HepG2 (cell line): ENCODE results near the gene VPS11. TPM values are rescaled to one million over a fixed set of nuclear protein-coding genes. Genes with fewer than 3 reads are reported as not detected.

Source experiments
- ERF ChIP-seq: IDR thresholded peaks from 2 replicates; pipeline ENCODE4 v1.6.1; 2018; ENCODE audit warnings: missing biosample characterization, missing genetic modification reagents
- HNRNPUL1 ChIP-seq: fragments of 200-400 bp; formaldehyde crosslinking; IDR thresholded peaks from 2 replicates; pipeline ENCODE4 v1.6.1; 2017; ENCODE audit warnings: low read depth, mild to moderate bottlenecking, low read length, moderate library complexity
- JDP2 ChIP-seq: sonication (generic); formaldehyde crosslinking; IDR thresholded peaks from 2 replicates; pipeline ENCODE4 v1.8.1; 2022; ENCODE audit warnings: missing genetic modification reagents, borderline replicate concordance
- LBX2 ChIP-seq: sonication (generic); formaldehyde crosslinking; IDR thresholded peaks from 2 replicates; pipeline ENCODE4 v1.5.0; 2020; ENCODE audit warnings: missing genetic modification reagents, mild to moderate bottlenecking, borderline replicate concordance
- NFE2L1 ChIP-seq: sonication (generic); formaldehyde crosslinking; IDR thresholded peaks from 2 replicates; pipeline ENCODE4 v1.4.0; 2020; ENCODE audit warnings: missing genetic modification reagents, mild to moderate bottlenecking, borderline replicate concordance
- NONO ChIP-seq, 2 experiments: fragments of 450-650 bp in 1 of 2; sonication (generic) in 1 of 2; formaldehyde crosslinking in 1 of 2; IDR thresholded peaks in 1 of 2; conservative IDR thresholded peaks in 1 of 2; 2 replicates each; pipeline versions ENCODE4 v1.6.1 to v1.8.0; 2017 to 2022; ENCODE audit warnings: mild to moderate bottlenecking in 1 of 2, missing genetic modification reagents in 1 of 2, moderate library complexity in 1 of 2
- NR0B2 ChIP-seq: sonication (generic); formaldehyde crosslinking; IDR thresholded peaks from 2 replicates; pipeline ENCODE4 v1.4.0; 2020; ENCODE audit warnings: mild to moderate bottlenecking, missing genetic modification reagents
- ZNF543 ChIP-seq: sonication (generic); formaldehyde crosslinking; IDR thresholded peaks from 2 replicates; pipeline ENCODE4 v1.4.0; 2020; ENCODE audit warnings: mild to moderate bottlenecking, missing genetic modification reagents
- ZNF800 ChIP-seq: sonication (generic); formaldehyde crosslinking; IDR thresholded peaks from 2 replicates; pipeline ENCODE4 v1.4.0; 2020; ENCODE audit warnings: missing genetic modification reagents
- polyA plus RNA-seq, 8 experiments: library from polyadenylated mRNA; depleted of rRNA in 3 of 8; stranded (reverse) in 7 of 8; unstranded in 1 of 8; fragments of >200 nt; fragmentation: Illumina TruSeq in 4 of 8; extraction: Trizol in 4 of 8; gene quantifications; 2 replicates each; pipeline versions ENCODE4 v1.2.1 to v1.2.3, GENCODE V29; 2011 to 2016; ENCODE audit warnings: low read depth in 4 of 8, missing spikeins in 1 of 8, mixed read lengths in 1 of 8; ENCODE audit not compliant: insufficient read depth in 1 of 8
- total RNA-seq, 5 experiments: library from RNA; depleted of rRNA; stranded (reverse); fragments of >200 nt; fragmentation: Illumina TruSeq; extraction: Trizol; gene quantifications; 2 replicates each; pipeline ENCODE4 v1.2.3, GENCODE V29; 2016; ENCODE audit warnings: low read depth in 1 of 5
- TF ChIP-seq, protein P1 (sequence below): IDR thresholded peaks from 2 replicates; pipeline ENCODE4 v1.6.1; 2012; ENCODE audit warnings: low read depth, low read length, improper control_type of control experiment
- TF ChIP-seq, protein P2 (sequence below): sonication (generic); formaldehyde crosslinking; IDR thresholded peaks from one replicate; pipeline ENCODE4 v1.5.1; 2020; ENCODE audit warnings: mild to moderate bottlenecking, missing genetic modification reagents; ENCODE audit errors: not compliant biosample characterization
- TF ChIP-seq, protein P3 (sequence below): sonication (generic); formaldehyde crosslinking; IDR thresholded peaks from 2 replicates; pipeline ENCODE4 v1.4.0; 2020; ENCODE audit warnings: missing genetic modification reagents

VPS11 gene
- total and polyA plus RNA-seq, 2 of the 13 experiments (the other 11 are each of a cell fraction or from before 2014, with no cell fraction given): 13.7 to 21.6 TPM

DNA sequence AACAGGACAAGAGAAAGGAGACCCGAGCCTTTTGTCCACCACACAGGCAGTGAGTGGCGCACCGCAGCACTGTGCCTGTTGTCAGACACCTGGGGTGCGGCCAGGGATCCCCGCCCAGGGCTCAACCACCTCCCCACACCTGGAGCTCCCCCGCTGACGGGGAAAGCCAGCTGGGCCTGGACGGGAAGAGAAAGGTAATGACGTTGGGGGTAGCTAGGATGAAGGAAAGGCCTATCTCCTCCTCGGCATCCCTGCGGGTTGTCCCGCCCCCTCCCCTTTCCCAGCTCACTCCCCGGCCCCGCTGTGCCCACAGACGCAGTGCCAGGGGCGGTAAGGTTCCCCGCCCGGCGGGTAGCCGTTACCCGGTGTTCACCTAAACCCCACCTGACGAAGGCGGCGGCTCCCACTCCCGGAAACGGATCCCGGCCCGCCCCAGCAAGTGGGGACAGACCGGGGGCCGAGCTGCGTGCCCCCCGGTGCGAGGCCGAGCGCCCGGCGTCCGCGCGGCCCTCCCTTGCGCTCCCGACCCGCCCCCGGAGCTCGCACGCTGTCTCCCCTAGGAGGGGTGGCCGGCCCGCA, 11.1 kb upstream of the VPS11 start (continued):
- no peak for TF ChIP-seq JDP2 (CRISPR knock-in tag)
- TF ChIP-seq, protein P1, sequence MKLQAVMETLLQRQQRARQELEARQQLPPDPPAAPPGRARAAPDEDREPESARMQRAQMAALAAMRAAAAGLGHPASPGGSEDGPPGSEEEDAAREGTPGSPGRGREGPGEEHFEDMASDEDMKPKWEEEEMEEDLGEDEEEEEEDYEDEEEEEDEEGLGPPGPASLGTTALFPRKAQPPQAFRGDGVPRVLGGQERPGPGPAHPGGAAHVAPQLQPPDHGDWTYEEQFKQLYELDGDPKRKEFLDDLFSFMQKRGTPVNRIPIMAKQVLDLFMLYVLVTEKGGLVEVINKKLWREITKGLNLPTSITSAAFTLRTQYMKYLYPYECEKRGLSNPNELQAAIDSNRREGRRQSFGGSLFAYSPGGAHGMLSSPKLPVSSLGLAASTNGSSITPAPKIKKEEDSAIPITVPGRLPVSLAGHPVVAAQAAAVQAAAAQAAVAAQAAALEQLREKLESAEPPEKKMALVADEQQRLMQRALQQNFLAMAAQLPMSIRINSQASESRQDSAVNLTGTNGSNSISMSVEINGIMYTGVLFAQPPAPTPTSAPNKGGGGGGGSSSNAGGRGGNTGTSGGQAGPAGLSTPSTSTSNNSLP: no peak
- 0 out of 2 replicates have a peak, but pooled peaks have one; percentile 6 for TF ChIP-seq ZNF800
- TF ChIP-seq HNRNPUL1: no peak
- no peak for TF ChIP-seq ERF (CRISPR knock-in tag)
- TF ChIP-seq LBX2 (CRISPR knock-in tag): no peak
- TF ChIP-seq ZNF543 (CRISPR knock-in tag): no peak
- no peak for TF ChIP-seq NONO (IDR thresholded peaks at IDR 0.05)
- no peak for TF ChIP-seq NONO (CRISPR knock-in tag; conservative IDR thresholded peaks at IDR 0.05)
- 0 out of 2 replicates have a peak, but pooled peaks have one; percentile 23 for TF ChIP-seq NFE2L1 (CRISPR knock-in tag)
- no peak for TF ChIP-seq NR0B2 (CRISPR knock-in tag)
- TF ChIP-seq, protein P2, sequence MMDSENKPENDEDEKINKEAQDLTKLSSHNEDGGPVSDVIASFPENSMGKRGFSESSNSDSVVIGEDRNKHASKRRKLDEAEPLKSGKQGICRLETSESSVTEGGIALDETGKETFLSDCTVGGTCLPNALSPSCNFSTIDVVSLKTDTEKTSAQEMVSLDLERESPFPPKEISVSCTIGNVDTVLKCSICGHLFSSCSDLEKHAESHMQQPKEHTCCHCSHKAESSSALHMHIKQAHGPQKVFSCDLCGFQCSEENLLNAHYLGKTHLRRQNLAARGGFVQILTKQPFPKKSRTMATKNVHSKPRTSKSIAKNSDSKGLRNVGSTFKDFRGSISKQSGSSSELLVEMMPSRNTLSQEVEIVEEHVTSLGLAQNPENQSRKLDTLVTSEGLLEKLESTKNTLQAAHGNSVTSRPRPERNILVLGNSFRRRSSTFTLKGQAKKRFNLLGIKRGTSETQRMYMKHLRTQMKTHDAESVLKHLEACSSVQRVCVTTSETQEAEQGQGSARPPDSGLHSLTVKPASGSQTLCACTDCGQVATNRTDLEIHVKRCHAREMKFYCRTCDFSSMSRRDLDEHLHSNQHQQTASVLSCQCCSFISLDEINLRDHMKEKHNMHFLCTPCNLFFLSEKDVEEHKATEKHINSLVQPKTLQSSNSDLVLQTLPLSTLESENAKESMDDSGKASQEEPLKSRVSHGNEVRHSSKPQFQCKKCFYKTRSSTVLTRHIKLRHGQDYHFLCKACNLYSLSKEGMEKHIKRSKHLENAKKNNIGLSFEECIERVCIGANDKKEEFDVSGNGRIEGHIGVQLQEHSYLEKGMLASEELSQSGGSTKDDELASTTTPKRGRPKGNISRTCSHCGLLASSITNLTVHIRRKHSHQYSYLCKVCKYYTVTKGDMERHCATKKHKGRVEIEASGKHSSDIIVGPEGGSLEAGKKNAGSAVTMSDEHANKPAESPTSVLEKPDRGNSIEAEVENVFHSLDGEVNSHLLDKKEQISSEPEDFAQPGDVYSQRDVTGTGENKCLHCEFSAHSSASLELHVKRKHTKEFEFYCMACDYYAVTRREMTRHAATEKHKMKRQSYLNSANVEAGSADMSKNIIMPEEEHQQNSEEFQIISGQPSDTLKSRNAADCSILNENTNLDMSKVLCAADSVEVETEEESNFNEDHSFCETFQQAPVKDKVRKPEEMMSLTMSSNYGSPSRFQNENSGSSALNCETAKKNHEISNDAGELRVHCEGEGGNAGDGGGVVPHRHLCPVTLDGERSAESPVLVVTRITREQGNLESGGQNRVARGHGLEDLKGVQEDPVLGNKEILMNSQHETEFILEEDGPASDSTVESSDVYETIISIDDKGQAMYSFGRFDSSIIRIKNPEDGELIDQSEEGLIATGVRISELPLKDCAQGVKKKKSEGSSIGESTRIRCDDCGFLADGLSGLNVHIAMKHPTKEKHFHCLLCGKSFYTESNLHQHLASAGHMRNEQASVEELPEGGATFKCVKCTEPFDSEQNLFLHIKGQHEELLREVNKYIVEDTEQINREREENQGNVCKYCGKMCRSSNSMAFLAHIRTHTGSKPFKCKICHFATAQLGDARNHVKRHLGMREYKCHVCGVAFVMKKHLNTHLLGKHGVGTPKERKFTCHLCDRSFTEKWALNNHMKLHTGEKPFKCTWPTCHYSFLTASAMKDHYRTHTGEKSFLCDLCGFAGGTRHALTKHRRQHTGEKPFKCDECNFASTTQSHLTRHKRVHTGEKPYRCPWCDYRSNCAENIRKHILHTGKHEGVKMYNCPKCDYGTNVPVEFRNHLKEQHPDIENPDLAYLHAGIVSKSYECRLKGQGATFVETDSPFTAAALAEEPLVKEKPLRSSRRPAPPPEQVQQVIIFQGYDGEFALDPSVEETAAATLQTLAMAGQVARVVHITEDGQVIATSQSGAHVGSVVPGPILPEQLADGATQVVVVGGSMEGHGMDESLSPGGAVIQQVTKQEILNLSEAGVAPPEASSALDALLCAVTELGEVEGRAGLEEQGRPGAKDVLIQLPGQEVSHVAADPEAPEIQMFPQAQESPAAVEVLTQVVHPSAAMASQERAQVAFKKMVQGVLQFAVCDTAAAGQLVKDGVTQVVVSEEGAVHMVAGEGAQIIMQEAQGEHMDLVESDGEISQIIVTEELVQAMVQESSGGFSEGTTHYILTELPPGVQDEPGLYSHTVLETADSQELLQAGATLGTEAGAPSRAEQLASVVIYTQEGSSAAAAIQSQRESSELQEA (CRISPR knock-in tag): no peak
- TF ChIP-seq, protein P3, sequence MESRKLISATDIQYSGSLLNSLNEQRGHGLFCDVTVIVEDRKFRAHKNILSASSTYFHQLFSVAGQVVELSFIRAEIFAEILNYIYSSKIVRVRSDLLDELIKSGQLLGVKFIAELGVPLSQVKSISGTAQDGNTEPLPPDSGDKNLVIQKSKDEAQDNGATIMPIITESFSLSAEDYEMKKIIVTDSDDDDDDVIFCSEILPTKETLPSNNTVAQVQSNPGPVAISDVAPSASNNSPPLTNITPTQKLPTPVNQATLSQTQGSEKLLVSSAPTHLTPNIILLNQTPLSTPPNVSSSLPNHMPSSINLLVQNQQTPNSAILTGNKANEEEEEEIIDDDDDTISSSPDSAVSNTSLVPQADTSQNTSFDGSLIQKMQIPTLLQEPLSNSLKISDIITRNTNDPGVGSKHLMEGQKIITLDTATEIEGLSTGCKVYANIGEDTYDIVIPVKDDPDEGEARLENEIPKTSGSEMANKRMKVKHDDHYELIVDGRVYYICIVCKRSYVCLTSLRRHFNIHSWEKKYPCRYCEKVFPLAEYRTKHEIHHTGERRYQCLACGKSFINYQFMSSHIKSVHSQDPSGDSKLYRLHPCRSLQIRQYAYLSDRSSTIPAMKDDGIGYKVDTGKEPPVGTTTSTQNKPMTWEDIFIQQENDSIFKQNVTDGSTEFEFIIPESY: no peak
